ENCODE measurements around the gene RPA1. TPM values are rescaled to one million over a fixed set of nuclear protein-coding genes. Genes with fewer than 3 reads are reported as not detected.
"Not testable (repeated sequence)": the region's sequence is repeated elsewhere in the genome, so short reads cannot be mapped to it uniquely, and the experiment has no call there.

The RPA1 gene
- total and polyA plus RNA-seq, 9 donors: 14.9 to 71.9 (median 47.6) TPM

- H3K36me3 ChIP-seq (ENCODE audit: control insufficient read depth, insufficient read depth, low read length): peaks cover 52% of the 10 kb centered on the region
- 80% methylated on average over 11 of the region's 15 CpGs for WGBS (ENCODE audit: insufficient coverage)
- H3K4me1 ChIP-seq (ENCODE audit: control insufficient read depth, insufficient read depth, low read length): no peaks in the 10 kb centered on the region
- no peak overlapping the region for H3K4me3 ChIP-seq (ENCODE audit: low read length)
- no peak for DNase-seq
- no peaks in the 10 kb centered on the region for H3K27me3 ChIP-seq (ENCODE audit: control insufficient read depth, insufficient read depth, low read length)
- no peak overlapping the region for H3K27ac ChIP-seq (ENCODE audit: low read length)
- H3K9me3 ChIP-seq (replicated peaks; ENCODE audit: control insufficient read depth, low read depth, low read length): peaks cover 2% of the 10 kb centered on the region
Measured at GRCh38 chr17:1890758-1891450, 61.1 kb downstream of the RPA1 start.

GRCh38 chr17:1894753-1895339, 65.0 kb downstream of the RPA1 start:
- no peaks in the 10 kb centered on the region for H3K27me3 ChIP-seq (ENCODE audit: control insufficient read depth, insufficient read depth, low read length)
- no peak for DNase-seq
- H3K36me3 ChIP-seq (ENCODE audit: control insufficient read depth, insufficient read depth, low read length): peaks cover 52% of the 10 kb centered on the region
- no peak overlapping the region for H3K27ac ChIP-seq (ENCODE audit: low read length)
- no peaks in the 10 kb centered on the region for H3K9me3 ChIP-seq (replicated peaks; ENCODE audit: control insufficient read depth, low read depth, low read length)
- 93% methylated on average over 5 of the region's 7 CpGs for WGBS (ENCODE audit: insufficient coverage)
- no peaks in the 10 kb centered on the region for H3K4me1 ChIP-seq (ENCODE audit: control insufficient read depth, insufficient read depth, low read length)
- no peak overlapping the region for H3K4me3 ChIP-seq (ENCODE audit: low read length)

GRCh38 chr17:1895479-1895878, 65.7 kb downstream of the RPA1 start:
- DNase-seq; H3K27me3 ChIP-seq (ENCODE audit: control insufficient read depth, insufficient read depth, low read length); H3K27ac ChIP-seq (ENCODE audit: low read length); H3K9me3 ChIP-seq (replicated peaks; ENCODE audit: control insufficient read depth, low read depth, low read length); H3K4me3 ChIP-seq (ENCODE audit: low read length); H3K4me1 ChIP-seq (ENCODE audit: control insufficient read depth, insufficient read depth, low read length): not testable (repeated sequence)
- H3K36me3 ChIP-seq (ENCODE audit: control insufficient read depth, insufficient read depth, low read length): peaks cover 49% of the 10 kb centered on the region
- 94% methylated on average over 5 of the region's 11 CpGs for WGBS (ENCODE audit: insufficient coverage)

- Histone ChIP-seq H3K9me3 (replicated peaks; ENCODE audit: control insufficient read depth, low read depth, low read length) (no peaks in the 10 kb centered on the region), H3K27ac (ENCODE audit: low read length) (no peak overlapping the region), H3K4me1 (ENCODE audit: control insufficient read depth, insufficient read depth, low read length) (no peaks in the 10 kb centered on the region), H3K36me3 (ENCODE audit: control insufficient read depth, insufficient read depth, low read length) (peaks cover 41% of the 10 kb centered on the region), H3K4me3 (ENCODE audit: low read length) (no peak overlapping the region), H3K27me3 (ENCODE audit: control insufficient read depth, insufficient read depth, low read length) (no peaks in the 10 kb centered on the region)
- DNase-seq: no peak
- 64% methylated on average over 18 of the region's 25 CpGs for WGBS (ENCODE audit: insufficient coverage)
Measured at GRCh38 chr17:1896243-1897104, 66.7 kb downstream of the RPA1 start.

- H3K4me1 ChIP-seq (ENCODE audit: control insufficient read depth, insufficient read depth, low read length): no peaks in the 10 kb centered on the region
- no peaks in the 10 kb centered on the region for H3K27me3 ChIP-seq (ENCODE audit: control insufficient read depth, insufficient read depth, low read length)
- no peak overlapping the region for H3K27ac ChIP-seq (ENCODE audit: low read length)
- H3K4me3 ChIP-seq (ENCODE audit: low read length): no peak overlapping the region
- peaks cover 41% of the 10 kb centered on the region for H3K36me3 ChIP-seq (ENCODE audit: control insufficient read depth, insufficient read depth, low read length)
- WGBS (ENCODE audit: insufficient coverage): 97% methylated on average over 7 of the region's 18 CpGs
- DNase-seq: no peak
- H3K9me3 ChIP-seq (replicated peaks; ENCODE audit: control insufficient read depth, low read depth, low read length): no peaks in the 10 kb centered on the region
Measured at GRCh38 chr17:1897105-1897656, 67.4 kb downstream of the RPA1 start.

GRCh38 chr17:1898332-1898731, 68.5 kb downstream of the RPA1 start:
- no peak overlapping the region for H3K4me3 ChIP-seq (ENCODE audit: low read length)
- DNase-seq: no peak
- no peak overlapping the region for H3K27ac ChIP-seq (ENCODE audit: low read length)
- WGBS (ENCODE audit: insufficient coverage): 83% methylated on average over 5 of the region's 17 CpGs
- H3K36me3 ChIP-seq (ENCODE audit: control insufficient read depth, insufficient read depth, low read length): peaks cover 41% of the 10 kb centered on the region
- H3K4me1 ChIP-seq (ENCODE audit: control insufficient read depth, insufficient read depth, low read length): no peaks in the 10 kb centered on the region
- no peaks in the 10 kb centered on the region for H3K27me3 ChIP-seq (ENCODE audit: control insufficient read depth, insufficient read depth, low read length)
- H3K9me3 ChIP-seq (replicated peaks; ENCODE audit: control insufficient read depth, low read depth, low read length): no peaks in the 10 kb centered on the region

GRCh38 chr17:1898872-1899271, 69.1 kb downstream of the RPA1 start:
- Histone ChIP-seq H3K4me1 (ENCODE audit: control insufficient read depth, insufficient read depth, low read length) (no peaks in the 10 kb centered on the region), H3K4me3 (ENCODE audit: low read length) (no peak overlapping the region), H3K9me3 (replicated peaks; ENCODE audit: control insufficient read depth, low read depth, low read length) (no peaks in the 10 kb centered on the region), H3K27me3 (ENCODE audit: control insufficient read depth, insufficient read depth, low read length) (peaks cover 2% of the 10 kb centered on the region), H3K36me3 (ENCODE audit: control insufficient read depth, insufficient read depth, low read length) (peaks cover 39% of the 10 kb centered on the region), H3K27ac (ENCODE audit: low read length) (no peak overlapping the region)
- no peak for DNase-seq
- 92% methylated on average over 10 of the region's 12 CpGs for WGBS (ENCODE audit: insufficient coverage)

GRCh38 chr17:1899403-1900000, 69.7 kb downstream of the RPA1 start:
- no CpG with 5 or more reads among the region's 8 CpGs for WGBS (ENCODE audit: insufficient coverage)
- Histone ChIP-seq H3K36me3 (ENCODE audit: control insufficient read depth, insufficient read depth, low read length) (peaks cover 36% of the 10 kb centered on the region), H3K27me3 (ENCODE audit: control insufficient read depth, insufficient read depth, low read length) (peaks cover 6% of the 10 kb centered on the region), H3K4me1 (ENCODE audit: control insufficient read depth, insufficient read depth, low read length) (no peaks in the 10 kb centered on the region), H3K27ac (ENCODE audit: low read length) (no peak overlapping the region), H3K4me3 (ENCODE audit: low read length) (no peak overlapping the region), H3K9me3 (replicated peaks; ENCODE audit: control insufficient read depth, low read depth, low read length) (no peaks in the 10 kb centered on the region)
- DNase-seq: no peak

- no peaks in the 10 kb centered on the region for H3K9me3 ChIP-seq (replicated peaks; ENCODE audit: control insufficient read depth, low read depth, low read length)
- no peak for DNase-seq
- peaks cover 40% of the 10 kb centered on the region for H3K4me1 ChIP-seq (ENCODE audit: control insufficient read depth, insufficient read depth, low read length)
- H3K4me3 ChIP-seq (ENCODE audit: low read length): no peak overlapping the region
- peak overlapping the region; percentile 17 for H3K27ac ChIP-seq (ENCODE audit: low read length)
- no peaks in the 10 kb centered on the region for H3K36me3 ChIP-seq (ENCODE audit: control insufficient read depth, insufficient read depth, low read length)
- peaks cover 50% of the 10 kb centered on the region for H3K27me3 ChIP-seq (ENCODE audit: control insufficient read depth, insufficient read depth, low read length)
- 46% methylated on average over 3 of the region's 17 CpGs for WGBS (ENCODE audit: insufficient coverage)
Measured at GRCh38 chr17:1904273-1905182, 74.7 kb downstream of the RPA1 start.

Data from muscle of leg (tissue), 11 donors.